GM12878 (cell line): Measurements from ENCODE around the gene ADSL. TPM values are rescaled to one million over a fixed set of nuclear protein-coding genes. Genes with fewer than 3 reads are reported as not detected.

Experiments used
- ATAC-seq: fragments of 200-7000 bp; cut with Tn5 transposase; 3 replicates; pipeline ENCODE4 v1.9.1; 2020; ENCODE audit warnings: mild to moderate bottlenecking, moderate library complexity
- BruUV-seq: library from RNA; stranded (reverse); fragments of 400-500 nt; replicated peaks from 2 replicates; lab custom pipeline; 2021; lab: Mats Ljungman, UMichigan
- CTCF ChIA-PET: fragments of 300-600 bp; sonication (Branson Sonifier 250); formaldehyde crosslinking; extraction: SDS; loops from one replicate; lab custom pipeline; 2021; ENCODE audit warnings: inconsistent platforms; lab: Yijun Ruan, JAX
- POLR2A ChIA-PET: fragments of 350-600 bp; formaldehyde crosslinking; extraction: SDS; loops from one replicate; lab custom pipeline; 2021; ENCODE audit warnings: inconsistent platforms; lab: Charles Lee
- RAD21 ChIA-PET: fragments of 300-600 bp; sonication (Branson Sonifier 250); formaldehyde crosslinking; loops from one replicate; lab custom pipeline; 2023; ENCODE audit warnings: antibody characterized with exemption; ENCODE audit not compliant: unreplicated experiment; lab: Charles Lee
- SMC1A ChIA-PET: fragments of 300-600 bp; sonication (Branson Sonifier 250); formaldehyde crosslinking; loops from one replicate; lab custom pipeline; 2023; ENCODE audit not compliant: unreplicated experiment, uncharacterized antibody; lab: Charles Lee
- DNase-seq: peaks from one replicate; pipeline ENCODE4 v3.0.0-alpha.2; 2011; ENCODE audit warnings: low read depth, low spot score
- FAIRE-seq: peaks from 3 replicates; lab custom pipeline; 2011; peaks lifted over from hg19 to GRCh38; lab: Jason Lieb, UNC
- H2AFZ ChIP-seq: 2 replicates; pipeline ENCODE4 v1.6.0; 2011; ENCODE audit warnings: low read depth, low read length, control low read depth; ENCODE audit not compliant: control insufficient read depth
- H3K27ac ChIP-seq: 2 replicates; pipeline ENCODE4 v1.5.1; 2011; ENCODE audit warnings: control low read depth; ENCODE audit not compliant: control insufficient read depth, insufficient read depth
- H3K27me3 ChIP-seq, 2 experiments: replicated peaks in 1 of 2; 2 replicates each; pipeline versions ENCODE4 v1.6.0 to v1.6.1; 2011; ENCODE audit warnings: low read length in 1 of 2; ENCODE audit not compliant: control insufficient read depth in 2 of 2, insufficient read depth in 2 of 2
- H3K36me3 ChIP-seq, 2 experiments: 2 replicates each; pipeline ENCODE4 v1.5.1; 2011; ENCODE audit warnings: low read length in 1 of 2; ENCODE audit not compliant: control insufficient read depth in 2 of 2, insufficient read depth in 2 of 2
- H3K4me1 ChIP-seq: 2 replicates; pipeline ENCODE4 v1.6.1; 2011; ENCODE audit warnings: mild to moderate bottlenecking, low read length, moderate library complexity, mixed read lengths; ENCODE audit not compliant: control insufficient read depth, insufficient read depth
- H3K4me2 ChIP-seq: 2 replicates; pipeline ENCODE4 v1.6.0; 2011; ENCODE audit warnings: control low read depth; ENCODE audit not compliant: control insufficient read depth, insufficient read depth
- H3K4me3 ChIP-seq: fragments of 200-600 bp; sonication (generic); 2 replicates; pipeline ENCODE4 v1.5.1; 2016
- H3K79me2 ChIP-seq: 2 replicates; pipeline ENCODE4 v1.6.0; 2011; ENCODE audit warnings: low read length; ENCODE audit not compliant: control insufficient read depth, insufficient read depth
- H3K9ac ChIP-seq: 2 replicates; pipeline ENCODE4 v1.8.0; 2011; ENCODE audit warnings: low read length, control low read depth, mixed read lengths; ENCODE audit not compliant: control insufficient read depth, insufficient read depth
- H3K9me3 ChIP-seq: replicated peaks from 3 replicates; pipeline ENCODE4 v1.5.1; 2011; ENCODE audit warnings: mild to moderate bottlenecking, low read length; ENCODE audit not compliant: control insufficient read depth, insufficient read depth
- H4K20me1 ChIP-seq: 2 replicates; pipeline ENCODE4 v1.6.0; 2011; ENCODE audit not compliant: control insufficient read depth, insufficient read depth
- ATF7 ChIP-seq: fragments of 450-650 bp; IDR thresholded peaks from 2 replicates; pipeline ENCODE4 v1.6.1; 2016; ENCODE audit warnings: low read depth, mild to moderate bottlenecking
- BCL11A ChIP-seq: IDR thresholded peaks from 2 replicates; pipeline ENCODE4 v1.6.1; 2011; ENCODE audit warnings: low read depth, low read length
- BHLHE40 ChIP-seq, 2 experiments: fragments of 450-650 bp in 1 of 2; IDR thresholded peaks; 2 replicates each; pipeline ENCODE4 v1.6.1; 2011 to 2017; ENCODE audit warnings: low read depth in 2 of 2, borderline replicate concordance in 1 of 2, improper control_type of control experiment in 1 of 2, low read length in 1 of 2, mild to moderate bottlenecking in 1 of 2
- BMI1 ChIP-seq: fragments of 450-650 bp; IDR thresholded peaks from 2 replicates; pipeline ENCODE4 v1.6.1; 2016; ENCODE audit warnings: mild to moderate bottlenecking, moderate library complexity, borderline replicate concordance
- CBFB ChIP-seq: IDR thresholded peaks from 2 replicates; pipeline ENCODE4 v1.6.1; 2016; ENCODE audit warnings: antibody characterized with exemption, low read depth
- EED ChIP-seq: sonication (generic); IDR thresholded peaks from 2 replicates; pipeline ENCODE4 v1.6.1; 2016; ENCODE audit warnings: antibody characterized with exemption, low read depth
- HDAC6 ChIP-seq: fragments of 200-600 bp; sonication (generic); IDR thresholded peaks from one replicate; pipeline ENCODE4 v1.8.0; 2017; ENCODE audit warnings: antibody characterized with exemption; ENCODE audit not compliant: unreplicated experiment
- MLLT1 ChIP-seq: fragments of 450-650 bp; IDR thresholded peaks from 2 replicates; pipeline ENCODE4 v1.6.1; 2016; ENCODE audit warnings: mild to moderate bottlenecking
- MYC ChIP-seq: IDR thresholded peaks from 2 replicates; pipeline ENCODE4 v1.6.1; 2011; ENCODE audit warnings: mild to moderate bottlenecking, low read length, moderate library complexity, inconsistent platforms; ENCODE audit not compliant: insufficient read depth, insufficient replicate concordance, insufficient read length, severe bottlenecking
- NKRF ChIP-seq: fragments of 450-650 bp; conservative IDR thresholded peaks from 2 replicates; pipeline ENCODE4 v1.6.1; 2017; ENCODE audit warnings: mild to moderate bottlenecking, moderate library complexity
- NR2F1 ChIP-seq: fragments of 450-650 bp; conservative IDR thresholded peaks from 2 replicates; pipeline ENCODE4 v1.6.1; 2017; ENCODE audit warnings: mild to moderate bottlenecking
- RAD21 ChIP-seq: IDR thresholded peaks from 2 replicates; pipeline ENCODE4 v1.6.1; 2011; ENCODE audit warnings: mild to moderate bottlenecking, low read depth, low read length, moderate library complexity; ENCODE audit not compliant: insufficient read depth
- SMAD5 ChIP-seq: IDR thresholded peaks from 2 replicates; pipeline ENCODE4 v1.6.1; 2016; ENCODE audit warnings: antibody characterized with exemption, low read depth
- TARDBP ChIP-seq: IDR thresholded peaks from 2 replicates; pipeline ENCODE4 v1.6.1; 2016; ENCODE audit warnings: borderline replicate concordance
- TCF3 ChIP-seq: IDR thresholded peaks from 2 replicates; pipeline ENCODE4 v1.6.1; 2012; ENCODE audit warnings: low read depth, mild to moderate bottlenecking, low read length, borderline replicate concordance; ENCODE audit not compliant: insufficient read depth
- ZNF207 ChIP-seq: fragments of 450-650 bp; IDR thresholded peaks from 2 replicates; pipeline ENCODE4 v1.6.1; 2014; ENCODE audit warnings: antibody characterized with exemption, mild to moderate bottlenecking, borderline replicate concordance
- WGBS: methylation state at CpG from one replicate; pipeline ENCODE4 v1.1.6; 2016; ENCODE audit warnings: low lambda C conversion rate; ENCODE audit not compliant: insufficient replicate concordance, insufficient coverage; ENCODE audit errors: missing lambda C conversion rate; 5-methylcytosine and 5-hydroxymethylcytosine counted together
- in situ Hi-C: fragments of 300-500 bp; cut with MboI; formaldehyde crosslinking; loops from 9 replicates; pipeline ENCODE4 v1.14.3; 2018; ENCODE audit warnings: mixed read lengths
- intact Hi-C: fragments of 100-400 bp; cut with micrococcal nuclease; formaldehyde crosslinking; loops from one replicate; pipeline ENCODE4 v1.14.2; 2022; ENCODE audit not compliant: unreplicated experiment
- polyA plus RNA-seq, 11 experiments: library from polyadenylated mRNA; depleted of rRNA in 4 of 11; unstranded in 6 of 11; stranded (reverse) in 5 of 11; fragments of >200 nt; fragmentation: Nextera tagmentation in 4 of 11; fragmentation: Illumina TruSeq in 1 of 11; extraction: Ambion mirVana in 4 of 11; extraction: Trizol in 1 of 11; gene quantifications; 1 replicate in 1 of 11; 2 replicates in 10 of 11; pipeline versions ENCODE4 v1.2.1 to v1.2.3, GENCODE V29; 2011 to 2016; ENCODE audit warnings: inconsistent platforms in 2 of 11, missing spikeins in 2 of 11, low read depth in 1 of 11
- total RNA-seq, 4 experiments: library from RNA; depleted of rRNA in 3 of 4; stranded (reverse); fragments of >200 nt in 3 of 4; fragmentation: Illumina TruSeq in 1 of 4; extraction: Trizol in 1 of 4; gene quantifications; 2 replicates each; pipeline versions ENCODE4 v1.2.1 to v1.2.3, GENCODE V29; 2013 to 2021
- TF ChIP-seq, protein P1 (sequence below): IDR thresholded peaks from 2 replicates; pipeline ENCODE4 v1.6.1; 2012; ENCODE audit warnings: low read length, inconsistent platforms

Gene ADSL
- total and polyA plus RNA-seq, 10 of the 15 experiments (the other 5 are each of a cell fraction or from before 2014, with no cell fraction given): 126 to 313 (median 143) TPM

GRCh38 chr22:40368836-40369235 lies 22.5 kb downstream of the ADSL start:
- CTCF ChIA-PET: interaction anchor here (1.3 kb wide), 1 partner anchor 277 kb away, joined by 3 read pairs; no protein-coding TSS in a partner anchor
- TF ChIP-seq BHLHE40 (IDR thresholded peaks at IDR 0.05; ENCODE audit: borderline replicate concordance in 1 of 2, low read depth in 2 of 2, low read length in 1 of 2) (no peak), HDAC6 (no peak), EED (no peak), TARDBP (no peak), BMI1 (no peak), NKRF (no peak), MLLT1 (no peak), ZNF207 (no peak), TCF3 (no peak), BCL11A (no peak), SMAD5 (no peak), MYC (no peak), NR2F1 (no peak), ATF7 (no peak), CBFB (no peak), RAD21 (no peak)
- TF ChIP-seq, protein P1, sequence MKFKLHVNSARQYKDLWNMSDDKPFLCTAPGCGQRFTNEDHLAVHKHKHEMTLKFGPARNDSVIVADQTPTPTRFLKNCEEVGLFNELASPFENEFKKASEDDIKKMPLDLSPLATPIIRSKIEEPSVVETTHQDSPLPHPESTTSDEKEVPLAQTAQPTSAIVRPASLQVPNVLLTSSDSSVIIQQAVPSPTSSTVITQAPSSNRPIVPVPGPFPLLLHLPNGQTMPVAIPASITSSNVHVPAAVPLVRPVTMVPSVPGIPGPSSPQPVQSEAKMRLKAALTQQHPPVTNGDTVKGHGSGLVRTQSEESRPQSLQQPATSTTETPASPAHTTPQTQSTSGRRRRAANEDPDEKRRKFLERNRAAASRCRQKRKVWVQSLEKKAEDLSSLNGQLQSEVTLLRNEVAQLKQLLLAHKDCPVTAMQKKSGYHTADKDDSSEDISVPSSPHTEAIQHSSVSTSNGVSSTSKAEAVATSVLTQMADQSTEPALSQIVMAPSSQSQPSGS: no peak

More at GRCh38 chr22:40368836-40369235, 22.5 kb downstream of the ADSL start:
- Histone ChIP-seq H3K4me3 (no peak overlapping the region), H3K4me1 (no peaks in the 10 kb centered on the region; the same call in 1 of the 2 replicates), H3K27me3 (no peaks in the 10 kb centered on the region), H3K27ac (no peak overlapping the region), H3K9me3 (no peaks in the 10 kb centered on the region), H3K4me2 (no peak overlapping the region), H3K79me2 (peaks cover 14% of the 10 kb centered on the region), H4K20me1 (no peaks in the 10 kb centered on the region), H2AFZ (no peak overlapping the region), H3K36me3 (peaks cover 12 to 20% of the 10 kb centered on the region in 2 experiments), H3K9ac (no peak overlapping the region)
- FAIRE-seq (no peak), DNase-seq (no peak), ATAC-seq (no peak)
- ChIA-PET POLR2A (no interaction called here), SMC1A (no interaction called here), RAD21 (no interaction called here)
- BruUV-seq: no TSS peak
- WGBS: 99% methylated on average over 3 of the region's 3 CpGs
- in situ Hi-C loops (no loop called here), intact Hi-C loops (no loop called here)
